Fibroblast of skin of left quadriceps (primary cell): ENCODE results near the gene CORO7.
"Not testable (repeated sequence)": the region's sequence is repeated elsewhere in the genome, so short reads cannot be mapped to it uniquely, and the experiment has no call there.

Experiments
- DNase-seq, 2 experiments: peaks; one replicate each; pipeline ENCODE4 v3.0.0-alpha.2; 2013; ENCODE audit warnings: low read depth in 2 of 2

CORO7 gene

GRCh38 chr16:4354512-4355409, 61.6 kb downstream of the CORO7 start:
- DNase-seq, result no peak

DNA sequence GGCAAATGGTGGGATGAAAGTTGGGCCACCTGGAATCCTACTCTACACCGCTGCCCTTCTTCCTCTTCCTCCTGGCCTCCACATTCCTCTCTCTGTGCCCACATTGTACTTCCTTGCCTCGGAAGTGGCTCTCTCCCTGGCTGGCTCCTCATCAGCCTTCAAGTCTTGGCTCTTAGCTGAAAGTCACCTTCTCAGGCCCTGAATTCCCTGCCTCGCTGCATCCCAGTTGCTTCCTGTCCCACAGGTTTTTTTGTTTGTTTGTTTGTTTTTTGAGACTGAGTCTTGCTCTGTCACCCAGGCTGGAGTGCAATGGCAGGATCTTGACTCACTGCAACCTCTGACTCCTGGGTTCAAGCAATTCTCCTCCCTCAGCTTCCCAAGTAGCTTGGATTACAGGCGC, 62.7 kb downstream of the CORO7 start:
- DNase-seq, result no peak

DNA sequence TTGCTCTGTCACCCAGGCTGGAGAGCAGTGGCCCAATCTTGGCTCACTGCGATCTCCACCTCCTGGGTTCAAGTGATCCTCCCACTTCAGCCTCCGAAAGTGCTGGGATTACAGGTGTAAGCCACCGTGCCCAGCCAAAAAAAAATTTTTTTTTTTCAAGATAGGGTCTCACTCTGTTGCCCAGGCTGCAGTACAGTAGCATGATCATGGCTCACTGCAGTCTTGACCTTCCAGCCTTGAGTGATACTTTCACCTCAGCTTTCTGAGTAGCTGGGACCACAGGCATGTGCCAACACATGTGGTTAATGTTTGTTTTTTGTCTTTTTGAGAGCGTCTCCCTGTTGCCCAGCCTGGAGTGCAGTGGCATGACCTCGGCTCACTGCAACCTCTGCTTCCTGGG, 63.6 kb downstream of the CORO7 start:
- no peak for DNase-seq

GRCh38 chr16:4351880-4352279, 64.5 kb downstream of the CORO7 start:
- DNase-seq, result peak in 1 of 2 experiments; percentile 7

DNA sequence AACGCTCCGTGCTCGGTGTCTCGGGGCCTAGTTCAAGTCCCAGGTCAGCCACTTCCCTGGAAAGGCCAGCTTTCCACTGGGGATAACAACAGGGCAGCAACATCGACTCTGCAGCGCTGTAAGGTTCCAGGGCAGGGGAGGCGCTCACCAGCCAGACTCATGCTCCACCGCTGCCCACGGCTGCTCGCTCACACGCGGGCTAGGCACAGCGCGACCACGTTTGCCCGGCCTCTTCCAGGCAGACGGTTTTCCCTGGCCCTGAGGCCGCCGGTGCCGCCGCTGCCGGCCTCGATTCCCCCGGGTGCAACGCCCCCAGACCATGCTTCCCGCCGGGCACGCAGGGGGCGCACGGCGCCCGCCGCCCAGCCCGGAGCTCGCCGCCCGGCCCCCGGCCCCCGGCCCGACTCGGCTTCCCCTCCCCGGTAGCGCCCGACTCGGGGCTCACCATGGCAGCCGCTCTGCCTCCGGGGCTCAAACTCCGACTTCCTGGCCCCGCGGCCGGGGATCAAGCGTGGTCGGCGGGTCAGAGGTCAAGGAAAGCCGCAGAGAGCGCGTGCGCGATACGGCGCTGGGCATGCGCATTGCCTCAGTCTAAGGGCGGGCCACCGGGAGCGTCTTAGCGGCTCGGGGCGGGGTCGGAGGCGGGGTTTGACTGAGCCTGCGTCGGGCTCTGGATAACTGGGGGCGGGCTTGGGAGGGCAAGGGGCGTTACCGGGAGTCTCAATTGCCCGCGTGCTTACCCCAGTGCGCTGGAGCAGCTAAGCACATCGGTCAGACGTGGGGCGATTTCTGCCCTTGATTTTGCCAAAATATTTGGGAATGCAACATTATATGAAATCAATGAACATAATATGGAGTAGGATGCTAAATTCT, 65.4 kb downstream of the CORO7 start, which contains the start of gene PAM16:
PAM16 (minus strand) TSS at position 535 of the 873 bp plus-strand sequence; CDS start at position 448, 87 bp downstream.
- peak; percentile 79 to 82 for DNase-seq

DNA sequence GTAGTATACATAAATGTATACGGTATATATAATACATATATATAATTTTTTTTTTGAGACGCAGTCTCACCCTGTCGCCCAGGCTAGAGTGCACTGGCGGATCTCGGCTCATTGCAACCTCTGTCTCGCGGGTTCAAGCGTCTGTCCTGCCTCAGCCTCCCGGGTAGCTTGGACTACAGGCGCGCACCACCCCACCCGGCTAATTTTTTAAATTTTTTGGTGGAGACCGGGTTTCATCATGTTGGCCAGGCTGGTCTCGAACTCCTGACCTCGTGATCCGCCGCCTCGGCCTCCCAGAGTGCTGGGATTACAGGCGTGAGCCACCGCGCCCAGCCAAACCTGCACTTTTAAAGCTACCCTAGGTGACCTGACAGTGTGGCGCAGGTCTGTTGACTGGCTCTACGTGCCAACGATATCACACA, 66.0 kb downstream of the CORO7 start:
- no peak for DNase-seq

GRCh38 chr16:4349332-4349731, 67.1 kb downstream of the CORO7 start:
- DNase-seq, result no peak

- DNase-seq, result no peak
Observed at GRCh38 chr16:4347765-4348509, 68.5 kb downstream of the CORO7 start.

- DNase-seq, result no peak
Observed at GRCh38 chr16:4347010-4347409, 69.4 kb downstream of the CORO7 start.

GRCh38 chr16:4345836-4346781, 70.3 kb downstream of the CORO7 start:
- DNase-seq, result no peak

DNA sequence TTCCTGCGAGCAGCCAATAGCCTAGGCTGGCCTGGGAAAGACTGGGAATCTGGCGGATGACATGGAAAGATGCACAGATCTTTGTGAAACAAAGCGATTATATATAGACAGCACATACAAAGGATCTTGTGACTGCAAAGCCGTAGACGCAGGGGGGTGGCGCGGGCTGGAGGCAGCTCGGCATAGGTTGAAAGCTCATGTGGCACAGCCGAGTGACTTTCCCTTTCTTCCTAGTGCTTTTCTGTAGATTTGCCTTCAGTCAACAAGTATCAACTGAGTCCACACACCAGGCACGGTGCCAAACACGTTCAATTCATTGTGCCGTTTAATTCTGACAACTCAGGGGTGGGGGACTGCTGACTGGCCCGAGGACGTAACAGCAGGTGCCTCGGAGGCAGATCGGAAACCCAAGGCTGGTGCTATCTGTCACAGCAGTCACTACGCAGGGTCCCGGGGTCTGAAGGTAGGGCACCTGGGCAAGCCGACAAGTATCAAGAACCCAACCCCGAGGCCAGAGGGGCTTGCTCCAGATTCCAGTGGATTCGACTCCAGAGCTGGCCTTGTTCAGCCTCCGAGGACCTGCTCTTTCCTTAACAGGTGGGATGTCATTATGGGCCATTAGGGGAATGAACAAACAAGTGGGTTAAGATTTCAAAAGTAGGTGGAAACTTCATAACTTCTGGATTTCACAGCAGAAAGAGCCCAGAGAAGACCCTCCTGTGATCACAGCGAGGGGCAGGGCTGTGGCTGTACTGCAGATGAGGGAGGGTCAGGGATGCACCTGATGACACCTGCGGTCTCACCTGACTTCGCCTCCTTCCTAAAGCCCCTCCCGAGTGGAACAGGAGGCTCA, 71.2 kb downstream of the CORO7 start:
- no peak for DNase-seq

DNA sequence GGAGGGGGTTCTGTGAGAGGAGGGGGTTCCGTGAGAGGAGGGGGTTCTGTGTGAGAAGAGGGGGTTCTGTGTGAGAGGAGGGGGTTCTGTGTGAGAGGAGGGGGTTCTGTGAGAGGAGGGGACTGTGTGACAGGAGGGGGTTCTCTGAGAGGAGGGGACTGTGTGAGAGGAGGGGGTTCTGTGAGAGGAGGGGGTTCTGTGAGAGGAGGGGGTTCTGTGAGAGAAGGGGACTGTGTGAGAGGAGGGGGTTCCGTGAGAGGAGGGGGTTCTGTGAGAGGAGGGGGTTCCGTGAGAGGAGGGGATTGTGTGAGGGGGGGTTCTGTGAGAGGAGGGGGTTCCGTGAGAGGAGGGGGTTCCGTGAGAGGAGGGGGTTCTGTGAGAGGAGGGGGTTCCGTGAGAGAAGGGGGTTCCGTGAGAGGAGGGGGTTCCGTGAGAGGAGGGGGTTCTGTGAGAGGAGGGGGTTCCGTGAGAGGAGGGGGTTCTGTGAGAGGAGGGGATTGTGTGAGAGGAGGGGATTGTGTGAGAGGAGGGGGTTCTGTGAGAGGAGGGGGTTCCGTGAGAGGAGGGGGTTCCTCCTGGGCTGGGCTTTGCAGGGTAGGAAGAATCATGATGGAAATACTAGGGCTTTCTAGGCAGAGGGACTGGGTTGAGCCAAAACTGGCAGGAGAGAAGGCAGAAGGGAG, 72.0 kb downstream of the CORO7 start:
- not testable (repeated sequence) for DNase-seq

GRCh38 chr16:4342866-4343744, 73.3 kb downstream of the CORO7 start:
- no peak for DNase-seq

- no peak for DNase-seq
Observed at GRCh38 chr16:4341250-4341649, 75.1 kb downstream of the CORO7 start.

DNA sequence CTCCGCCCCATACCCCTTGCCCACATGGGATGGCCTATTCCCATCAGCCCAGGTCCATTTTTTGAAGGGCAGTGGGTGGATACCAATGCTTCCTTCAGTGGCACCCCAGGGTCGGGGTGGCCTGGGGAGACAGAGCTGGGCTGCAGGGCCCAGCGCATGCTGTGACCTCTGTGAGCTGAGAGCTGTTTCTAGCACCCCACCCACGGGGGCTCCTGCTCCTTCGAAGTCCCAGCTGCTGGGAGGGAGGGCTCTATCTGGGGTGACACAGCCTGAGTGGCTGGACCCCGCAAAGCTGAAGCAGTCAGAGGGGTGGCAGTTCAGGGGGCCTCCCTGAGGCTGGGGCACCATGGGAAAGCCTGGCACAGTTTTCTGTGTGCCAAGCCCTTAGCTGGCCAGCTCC, 76.0 kb downstream of the CORO7 start:
- DNase-seq, result no peak

GRCh38 chr16:4339909-4340308, 76.5 kb downstream of the CORO7 start:
- peak in 1 of 2 experiments; percentile 6 for DNase-seq

GRCh38 chr16:4339455-4339854, 76.9 kb downstream of the CORO7 start:
- DNase-seq, result no peak

GRCh38 chr16:4338712-4339299, 77.6 kb downstream of the CORO7 start:
- DNase-seq, result no peak
